NB4 (cell line): ENCODE data around the gene TRDN.
"Not testable (repeated sequence)": the region's sequence is repeated elsewhere in the genome, so short reads cannot be mapped to it uniquely, and the experiment has no call there.

Source experiments
- DNase-seq: peaks from one replicate; pipeline ENCODE4 v3.0.0; 2010; ENCODE audit warnings: low read depth
- H3K4me3 ChIP-seq: one replicate; pipeline ENCODE4 v1.5.1; 2011; ENCODE audit warnings: mild to moderate bottlenecking, low read depth, low read length, moderate library complexity
- MYC ChIP-seq: IDR thresholded peaks from 2 replicates; pipeline ENCODE4 v1.6.1; 2011; ENCODE audit warnings: low read depth, low read length
- POLR2A ChIP-seq: IDR thresholded peaks from 2 replicates; pipeline ENCODE4 v1.6.1; 2011; ENCODE audit warnings: mild to moderate bottlenecking; ENCODE audit not compliant: insufficient read length; ENCODE audit errors: extremely low read depth
- TF ChIP-seq, protein P1 (sequence below): IDR thresholded peaks from 2 replicates; pipeline ENCODE4 v1.6.1; 2011; ENCODE audit warnings: low read depth, low read length
- TF ChIP-seq, protein P2 (sequence below): IDR thresholded peaks from one replicate; pipeline ENCODE4 v1.5.1; 2012; ENCODE audit warnings: low read depth, low read length

The TRDN gene

DNA sequence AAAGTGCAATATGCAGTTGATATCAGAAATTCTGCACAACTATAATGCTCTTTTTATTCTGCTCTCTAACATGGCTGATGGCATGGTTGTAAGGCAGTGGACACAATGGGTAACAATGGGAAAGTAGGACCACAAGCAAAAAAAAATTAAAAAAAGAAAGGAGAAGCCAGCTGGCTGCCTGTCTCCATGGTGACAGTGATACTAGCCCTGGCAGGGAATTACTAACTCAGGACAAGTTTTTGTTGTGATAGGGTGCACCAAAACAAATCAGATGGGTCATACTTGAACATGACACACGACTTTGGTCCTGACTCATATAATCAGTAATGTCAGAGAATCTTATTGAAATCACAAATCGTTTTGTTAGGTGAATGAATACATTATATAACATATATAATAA is 169.4 kb downstream of the TRDN start:
- no peak overlapping the region for H3K4me3 ChIP-seq
- no peak for DNase-seq
- TF ChIP-seq, protein P1, sequence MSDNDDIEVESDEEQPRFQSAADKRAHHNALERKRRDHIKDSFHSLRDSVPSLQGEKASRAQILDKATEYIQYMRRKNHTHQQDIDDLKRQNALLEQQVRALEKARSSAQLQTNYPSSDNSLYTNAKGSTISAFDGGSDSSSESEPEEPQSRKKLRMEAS = no peak
- TF ChIP-seq, protein P2, sequence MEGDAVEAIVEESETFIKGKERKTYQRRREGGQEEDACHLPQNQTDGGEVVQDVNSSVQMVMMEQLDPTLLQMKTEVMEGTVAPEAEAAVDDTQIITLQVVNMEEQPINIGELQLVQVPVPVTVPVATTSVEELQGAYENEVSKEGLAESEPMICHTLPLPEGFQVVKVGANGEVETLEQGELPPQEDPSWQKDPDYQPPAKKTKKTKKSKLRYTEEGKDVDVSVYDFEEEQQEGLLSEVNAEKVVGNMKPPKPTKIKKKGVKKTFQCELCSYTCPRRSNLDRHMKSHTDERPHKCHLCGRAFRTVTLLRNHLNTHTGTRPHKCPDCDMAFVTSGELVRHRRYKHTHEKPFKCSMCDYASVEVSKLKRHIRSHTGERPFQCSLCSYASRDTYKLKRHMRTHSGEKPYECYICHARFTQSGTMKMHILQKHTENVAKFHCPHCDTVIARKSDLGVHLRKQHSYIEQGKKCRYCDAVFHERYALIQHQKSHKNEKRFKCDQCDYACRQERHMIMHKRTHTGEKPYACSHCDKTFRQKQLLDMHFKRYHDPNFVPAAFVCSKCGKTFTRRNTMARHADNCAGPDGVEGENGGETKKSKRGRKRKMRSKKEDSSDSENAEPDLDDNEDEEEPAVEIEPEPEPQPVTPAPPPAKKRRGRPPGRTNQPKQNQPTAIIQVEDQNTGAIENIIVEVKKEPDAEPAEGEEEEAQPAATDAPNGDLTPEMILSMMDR = no peak
- TF ChIP-seq MYC (no peak), POLR2A (no peak)

DNA sequence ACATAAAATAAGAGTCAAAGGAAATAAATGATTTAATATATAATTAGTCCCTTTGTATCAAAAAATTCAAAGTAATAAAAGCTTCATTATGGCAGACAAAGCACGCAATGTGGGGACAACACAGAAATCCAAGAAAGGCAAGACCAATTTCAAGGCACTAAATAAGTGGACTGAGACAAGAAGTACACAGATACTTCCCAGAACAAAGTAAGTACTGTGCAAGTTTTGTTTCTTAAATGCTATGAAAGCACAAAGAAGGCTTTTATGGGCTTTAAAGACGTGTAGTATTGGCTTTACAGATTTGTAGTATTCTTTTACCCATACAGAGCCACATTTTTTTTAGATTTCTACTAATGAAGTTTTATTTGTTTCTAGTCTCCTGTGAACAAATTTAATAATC is 174.6 kb downstream of the TRDN start:
- no peak for TF ChIP-seq MYC
- TF ChIP-seq, protein P1 = no peak
- no peak for TF ChIP-seq POLR2A
- TF ChIP-seq, protein P2 = no peak
- DNase-seq = no peak
- H3K4me3 ChIP-seq = no peak overlapping the region

DNA sequence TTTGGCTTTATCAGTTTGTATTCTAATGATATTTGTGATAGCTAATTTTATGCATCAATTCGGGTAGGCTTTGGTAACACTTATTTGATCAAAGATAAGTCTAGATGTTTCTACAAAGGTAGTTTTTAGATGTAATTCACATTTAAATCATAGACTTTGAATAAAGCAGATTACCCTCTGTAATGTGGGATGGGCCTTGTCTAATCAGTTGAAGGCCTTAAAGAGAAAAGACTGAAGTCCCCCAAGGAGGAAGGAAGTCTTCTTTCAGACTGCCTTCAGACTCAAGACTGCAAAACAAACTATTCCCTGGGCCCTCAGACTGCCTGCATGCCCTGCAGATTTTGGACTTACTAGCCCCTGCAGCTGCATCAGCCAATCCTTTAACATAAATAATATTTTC is 178.5 kb downstream of the TRDN start:
- DNase-seq = no peak
- TF ChIP-seq, protein P2 = no peak
- TF ChIP-seq, protein P1 = no peak
- no peak for TF ChIP-seq POLR2A
- no peak for TF ChIP-seq MYC

DNA sequence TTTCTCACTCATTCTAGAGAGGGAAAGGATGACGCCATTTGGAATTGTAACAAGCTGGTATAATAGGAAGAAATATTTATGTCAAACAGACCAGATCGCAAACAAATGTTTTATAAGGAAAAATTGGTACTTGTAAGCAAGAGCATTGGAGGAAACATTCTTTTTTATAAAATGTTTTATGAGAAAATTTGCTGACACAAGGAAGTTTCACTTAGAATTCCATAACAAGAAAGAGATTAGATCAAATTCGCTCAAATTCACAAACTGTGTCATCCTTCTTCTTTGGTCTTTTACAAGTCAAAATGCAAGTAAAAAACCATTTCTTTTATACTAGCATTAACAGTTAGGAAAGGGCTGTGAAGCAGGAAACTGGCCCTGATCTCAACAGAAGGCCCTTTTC is 179.9 kb downstream of the TRDN start:
- TF ChIP-seq MYC (no peak), POLR2A (no peak)
- TF ChIP-seq, protein P2 = no peak
- TF ChIP-seq, protein P1 = no peak
- H3K4me3 ChIP-seq = no peak overlapping the region
- no peak for DNase-seq

More for the DNA sequence above, 178.5 kb downstream of the TRDN start:
- no peak overlapping the region for H3K4me3 ChIP-seq

DNA sequence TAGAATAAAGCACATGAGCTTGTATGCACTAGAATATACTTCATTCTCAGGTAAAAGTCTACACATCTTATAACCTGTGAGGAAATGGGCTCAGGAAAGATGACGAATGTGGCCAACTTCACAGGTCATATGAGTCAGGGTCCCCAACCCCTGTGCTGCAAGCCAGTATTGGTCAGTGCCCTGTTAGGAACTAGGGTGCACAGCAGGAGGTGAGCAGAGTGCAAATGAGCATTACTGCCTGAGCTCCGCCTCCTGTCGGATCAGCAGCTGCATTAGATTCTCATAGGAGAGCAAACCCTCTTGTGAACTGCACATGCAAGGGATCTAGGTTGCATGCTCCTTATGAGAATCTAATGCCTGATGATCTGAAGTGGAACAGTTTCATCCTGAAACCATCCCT is 182.3 kb downstream of the TRDN start:
- DNase-seq = no peak
- TF ChIP-seq POLR2A (no peak), MYC (no peak)
- TF ChIP-seq, protein P2 = no peak
- TF ChIP-seq, protein P1 = no peak
- no peak overlapping the region for H3K4me3 ChIP-seq

DNA sequence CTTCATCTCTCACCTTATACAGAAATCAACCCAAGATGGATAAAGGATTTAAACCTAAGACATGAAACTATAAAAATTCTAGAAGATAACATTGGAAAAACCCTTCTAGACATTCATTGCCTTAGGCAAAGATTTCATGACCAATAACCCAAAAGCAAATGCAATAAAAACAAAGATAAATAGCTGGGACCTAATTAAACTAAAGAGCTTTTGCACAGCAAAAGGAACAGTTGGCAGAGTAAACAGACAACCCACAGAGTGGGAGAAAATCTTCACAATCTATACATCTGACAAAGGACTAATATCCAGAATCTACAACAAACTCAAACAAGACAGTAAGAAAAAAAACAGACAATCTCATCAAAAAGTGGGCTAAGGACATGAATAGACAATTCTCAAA is 183.7 kb downstream of the TRDN start:
- DNase-seq, H3K4me3 ChIP-seq: not testable (repeated sequence)
